NCI-H2227 (cell line): ENCODE data around the gene NREP.
A peak's percentile ranks its signal among the peaks of the same experiment; 100 is the strongest.
"Not testable (repeated sequence)": the region's sequence is repeated elsewhere in the genome, so short reads cannot be mapped to it uniquely, and the experiment has no call there.

Experiments
- DNase-seq: peaks from one replicate; lab custom pipeline; 2025; ENCODE audit not compliant: unreplicated experiment; lab: John Stamatoyannopoulos, UW

NREP gene

GRCh38 chr5:111739416-111739815, 17.6 kb downstream of the NREP start:
- no peak for DNase-seq

GRCh38 chr5:111738118-111738517, 18.9 kb downstream of the NREP start:
- DNase-seq = no peak

- no peak for DNase-seq
These were observed 19.3 kb downstream of the NREP start for GRCh38 chr5:111737716-111738115.

GRCh38 chr5:111735583-111736270, 21.3 kb downstream of the NREP start:
- DNase-seq = no peak

GRCh38 chr5:111734597-111734996, 22.4 kb downstream of the NREP start:
- no peak for DNase-seq

- DNase-seq = no peak
These were observed 23.0 kb downstream of the NREP start for GRCh38 chr5:111734013-111734412.

- no peak for DNase-seq
These were observed 23.4 kb downstream of the NREP start for GRCh38 chr5:111733571-111733970.

GRCh38 chr5:111731638-111732037, 25.4 kb downstream of the NREP start:
- no peak for DNase-seq

- DNase-seq = no peak
These were observed 26.2 kb downstream of the NREP start for GRCh38 chr5:111730659-111731382.

- DNase-seq = no peak
These were observed 28.1 kb downstream of the NREP start for GRCh38 chr5:111728941-111729340.

- no peak for DNase-seq
These were observed 30.0 kb downstream of the NREP start for GRCh38 chr5:111726986-111727385.

- no peak for DNase-seq
These were observed 34.9 kb downstream of the NREP start for GRCh38 chr5:111722140-111722539.

- no peak for DNase-seq
These were observed 36.6 kb downstream of the NREP start for GRCh38 chr5:111720333-111720890.

GRCh38 chr5:111719773-111720172, 37.2 kb downstream of the NREP start:
- no peak for DNase-seq

GRCh38 chr5:111716789-111717188, 40.2 kb downstream of the NREP start:
- DNase-seq = not testable (repeated sequence)

GRCh38 chr5:111707630-111708164, 49.3 kb downstream of the NREP start:
- no peak for DNase-seq

- DNase-seq = peak; percentile 2
These were observed 50.6 kb downstream of the NREP start for GRCh38 chr5:111706345-111706744.

GRCh38 chr5:111704452-111705085, 52.4 kb downstream of the NREP start:
- no peak for DNase-seq

- DNase-seq = no peak
These were observed 53.3 kb downstream of the NREP start for GRCh38 chr5:111703662-111704061.

GRCh38 chr5:111699976-111700375, 57.0 kb downstream of the NREP start:
- DNase-seq = peak; percentile 4

- no peak for DNase-seq
These were observed 57.7 kb downstream of the NREP start for GRCh38 chr5:111699324-111699723.
